ENCODE results near the gene ACTL7A. TPM values are rescaled to one million over a fixed set of nuclear protein-coding genes. Genes with fewer than 3 reads are reported as not detected.
"Not testable (repeated sequence)": the region's sequence is repeated elsewhere in the genome, so short reads cannot be mapped to it uniquely, and the experiment has no call there.

The ACTL7A gene
- total RNA-seq, 1 experiment from 2014 or later, result not detected

DNA sequence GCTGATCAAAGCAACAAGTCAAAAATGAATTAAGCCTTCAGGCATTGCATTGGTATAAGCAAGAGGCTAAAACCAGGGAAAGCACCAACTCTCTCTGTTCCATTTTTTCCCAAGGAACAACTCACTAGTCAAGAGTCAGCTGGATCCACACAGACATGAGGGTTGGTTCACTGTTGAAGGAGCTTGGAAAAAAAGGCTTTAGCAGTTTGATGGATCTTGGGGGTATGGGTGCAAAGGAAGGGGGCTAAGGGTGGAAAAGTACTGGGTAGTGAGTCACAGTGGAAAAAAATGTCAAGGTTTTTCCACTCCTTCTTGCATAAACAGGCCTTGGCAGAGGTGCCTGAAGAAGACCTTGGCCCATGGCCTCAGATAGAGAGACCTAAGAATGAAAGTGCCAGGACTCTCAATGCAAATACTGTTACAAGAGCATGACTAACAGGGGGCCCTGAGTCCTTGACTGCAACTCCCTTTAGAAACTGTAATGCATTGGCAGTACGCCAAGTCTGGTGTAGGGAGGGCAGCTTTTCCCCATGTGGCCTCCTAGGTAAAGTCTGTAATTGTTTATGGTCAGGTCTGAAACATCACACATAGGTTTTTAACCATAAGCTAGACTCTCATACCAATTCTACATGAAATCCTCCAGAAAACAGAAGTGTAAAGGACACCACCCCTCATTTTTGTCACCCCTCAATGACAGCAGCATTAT, 23.7 kb downstream of the ACTL7A start:
- no peaks in the 10 kb centered on the region for H3K27me3 ChIP-seq (replicated peaks; ENCODE audit: control insufficient read depth, insufficient read depth, low read length)
- ChIA-PET CTCF (no interaction called here), POLR2A (no interaction called here)
- H3K4me1 ChIP-seq, result no peaks in the 10 kb centered on the region
- H3K4me1 Mint-ChIP-seq (ENCODE audit: low read depth, unreplicated experiment), result no peaks in the 10 kb centered on the region
- no peak overlapping the region for H3K27ac Mint-ChIP-seq (ENCODE audit: unreplicated experiment)
- BruUV-seq (replicated peaks), result no TSS peak
- no peak overlapping the region for H3K4me3 Mint-ChIP-seq (ENCODE audit: unreplicated experiment)
- H3K27me3 Mint-ChIP-seq (ENCODE audit: insufficient read depth, unreplicated experiment), result no peaks in the 10 kb centered on the region
- no peaks in the 10 kb centered on the region for H3K9me3 ChIP-seq
- intact Hi-C loops (cut with micrococcal nuclease; ENCODE audit: unreplicated experiment), result loop anchor here (5.0 kb wide), 1 partner anchor 47 kb away; the partner anchor contains the start of genes ABITRAM and ELP1
- H3K4me3 ChIP-seq (ENCODE audit: low read depth, low read length), result no peak overlapping the region
- TF ChIP-seq, protein P1, sequence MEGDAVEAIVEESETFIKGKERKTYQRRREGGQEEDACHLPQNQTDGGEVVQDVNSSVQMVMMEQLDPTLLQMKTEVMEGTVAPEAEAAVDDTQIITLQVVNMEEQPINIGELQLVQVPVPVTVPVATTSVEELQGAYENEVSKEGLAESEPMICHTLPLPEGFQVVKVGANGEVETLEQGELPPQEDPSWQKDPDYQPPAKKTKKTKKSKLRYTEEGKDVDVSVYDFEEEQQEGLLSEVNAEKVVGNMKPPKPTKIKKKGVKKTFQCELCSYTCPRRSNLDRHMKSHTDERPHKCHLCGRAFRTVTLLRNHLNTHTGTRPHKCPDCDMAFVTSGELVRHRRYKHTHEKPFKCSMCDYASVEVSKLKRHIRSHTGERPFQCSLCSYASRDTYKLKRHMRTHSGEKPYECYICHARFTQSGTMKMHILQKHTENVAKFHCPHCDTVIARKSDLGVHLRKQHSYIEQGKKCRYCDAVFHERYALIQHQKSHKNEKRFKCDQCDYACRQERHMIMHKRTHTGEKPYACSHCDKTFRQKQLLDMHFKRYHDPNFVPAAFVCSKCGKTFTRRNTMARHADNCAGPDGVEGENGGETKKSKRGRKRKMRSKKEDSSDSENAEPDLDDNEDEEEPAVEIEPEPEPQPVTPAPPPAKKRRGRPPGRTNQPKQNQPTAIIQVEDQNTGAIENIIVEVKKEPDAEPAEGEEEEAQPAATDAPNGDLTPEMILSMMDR (IDR thresholded peaks at IDR 0.05; ENCODE audit: insufficient read depth in 1 of 2, low read depth in 1 of 2, low read length in 1 of 2, severe bottlenecking in 1 of 2, unreplicated experiment in 1 of 2), result no peak
- DNase-seq, result peak in 1 of 2 experiments; percentile 11
- no peaks in the 10 kb centered on the region for H3K9me3 Mint-ChIP-seq (ENCODE audit: unreplicated experiment)
- H3K36me3 ChIP-seq (ENCODE audit: control insufficient read depth, insufficient read depth, low read length), result no peaks in the 10 kb centered on the region
- peaks cover 28% of the 10 kb centered on the region for H3K36me3 Mint-ChIP-seq (ENCODE audit: insufficient read depth, unreplicated experiment)

DNA sequence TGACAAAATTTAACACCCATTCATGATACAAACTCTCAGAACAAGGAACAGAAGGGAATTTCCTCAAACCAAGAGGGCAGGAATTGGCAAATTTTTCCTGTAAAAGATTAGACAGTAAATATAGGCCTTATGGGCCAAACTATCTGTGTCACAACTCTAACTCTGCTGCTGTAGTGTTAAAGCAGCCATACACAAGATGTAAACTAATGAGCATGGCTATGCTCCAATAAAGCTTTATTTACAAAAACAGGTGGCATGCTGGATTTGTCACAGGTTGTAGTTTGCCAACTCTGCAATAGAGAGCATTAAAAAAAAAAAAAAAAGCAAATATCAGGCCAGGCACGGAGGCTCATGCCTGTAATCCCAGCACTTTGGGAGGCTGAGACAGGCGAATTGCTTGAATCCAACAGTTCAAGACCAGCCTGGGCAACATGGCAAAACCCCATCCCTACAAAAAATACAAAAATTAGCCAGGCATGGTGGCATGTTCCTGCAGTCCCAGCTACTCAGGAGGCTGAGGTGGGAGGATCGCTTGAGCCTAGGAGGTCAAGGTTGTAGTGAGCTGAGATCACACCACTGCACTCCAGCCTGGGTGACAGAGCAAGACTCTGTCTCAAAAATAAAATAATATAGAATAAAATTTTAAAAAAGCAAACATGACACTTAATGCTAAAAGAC, 24.7 kb downstream of the ACTL7A start:
- POLR2A ChIA-PET; H3K27me3 Mint-ChIP-seq (ENCODE audit: insufficient read depth, unreplicated experiment); CTCF ChIA-PET; BruUV-seq (replicated peaks); H3K27me3 ChIP-seq (replicated peaks; ENCODE audit: control insufficient read depth, insufficient read depth, low read length); H3K4me1 Mint-ChIP-seq (ENCODE audit: low read depth, unreplicated experiment); H3K4me3 Mint-ChIP-seq (ENCODE audit: unreplicated experiment); H3K4me1 ChIP-seq; H3K27ac Mint-ChIP-seq (ENCODE audit: unreplicated experiment); H3K4me3 ChIP-seq (ENCODE audit: low read depth, low read length); H3K9me3 Mint-ChIP-seq (ENCODE audit: unreplicated experiment); H3K36me3 ChIP-seq (ENCODE audit: control insufficient read depth, insufficient read depth, low read length); H3K9me3 ChIP-seq; DNase-seq: not testable (repeated sequence)
- peaks cover 34% of the 10 kb centered on the region for H3K36me3 Mint-ChIP-seq (ENCODE audit: insufficient read depth, unreplicated experiment)
- intact Hi-C loops (cut with micrococcal nuclease; ENCODE audit: unreplicated experiment), result loop anchor here (5.0 kb wide), 1 partner anchor 46 kb away; the partner anchor contains the start of genes ABITRAM and ELP1

DNA sequence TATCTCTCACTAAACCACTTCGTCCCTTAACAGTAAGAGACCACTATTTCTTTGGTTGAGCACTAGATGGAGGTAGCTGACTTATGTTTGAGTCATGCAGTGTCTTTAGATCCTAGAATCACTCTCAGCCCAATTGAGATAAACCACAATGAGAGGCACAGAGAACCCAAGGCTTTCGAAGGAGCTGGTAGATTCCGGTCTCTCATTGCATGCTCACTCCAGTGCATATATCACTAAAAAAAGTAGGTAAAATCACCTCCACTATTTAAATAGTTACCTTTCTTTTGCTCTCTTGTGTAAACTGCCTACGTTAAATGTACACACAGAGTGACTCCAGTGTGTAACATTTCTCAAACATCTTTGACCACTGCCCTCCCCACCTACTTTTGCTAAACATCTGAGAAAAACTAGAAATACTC, 27.6 kb downstream of the ACTL7A start:
- no TSS peak for BruUV-seq (replicated peaks)
- Mint-ChIP-seq H3K9me3 (ENCODE audit: unreplicated experiment) (no peaks in the 10 kb centered on the region), H3K4me1 (ENCODE audit: low read depth, unreplicated experiment) (no peaks in the 10 kb centered on the region), H3K27me3 (ENCODE audit: insufficient read depth, unreplicated experiment) (no peaks in the 10 kb centered on the region), H3K27ac (ENCODE audit: unreplicated experiment) (no peak overlapping the region), H3K36me3 (ENCODE audit: insufficient read depth, unreplicated experiment) (peaks cover 44% of the 10 kb centered on the region), H3K4me3 (ENCODE audit: unreplicated experiment) (no peak overlapping the region)
- CTCF ChIA-PET, result interaction anchor here (0.7 to 1.1 kb wide), 3 partner anchors 9 to 64 kb away, joined by 3 to 9 read pairs (median 4); partner anchors contain the start of genes ABITRAM and ELP1
- TF ChIP-seq, protein P1 (IDR thresholded peaks at IDR 0.05; ENCODE audit: insufficient read depth in 1 of 2, low read depth in 1 of 2, low read length in 1 of 2, severe bottlenecking in 1 of 2, unreplicated experiment in 1 of 2), result peak in 1 of 2 experiments; percentile 40
- peak in 1 of 2 experiments; percentile 19 for DNase-seq
- Histone ChIP-seq H3K36me3 (ENCODE audit: control insufficient read depth, insufficient read depth, low read length) (0 out of 2 replicates have a peak, but pooled peaks cover 1% of the 10 kb centered on the region), H3K4me1 (no peaks in the 10 kb centered on the region), H3K27me3 (replicated peaks; ENCODE audit: control insufficient read depth, insufficient read depth, low read length) (no peaks in the 10 kb centered on the region), H3K9me3 (no peaks in the 10 kb centered on the region), H3K4me3 (ENCODE audit: low read depth, low read length) (no peak overlapping the region)
- POLR2A ChIA-PET, result no interaction called here
- intact Hi-C loops (cut with micrococcal nuclease; ENCODE audit: unreplicated experiment), result loop anchor here (1.0 to 5.0 kb wide), 2 partner anchors 43 to 65 kb away; partner anchors contain the start of genes ABITRAM and ELP1
